MM.1S (cell line): ENCODE results near the gene SDK1.

Source experiments
- EZH2phosphoT487 ChIP-seq: fragments of 300-600 bp; sonication (generic); IDR thresholded peaks from 2 replicates; pipeline ENCODE4 v1.6.1; 2018; ENCODE audit warnings: antibody characterized with exemption, low read length
- TF ChIP-seq, protein P1 (sequence below): fragments of 300-600 bp; sonication (generic); IDR thresholded peaks from 2 replicates; pipeline ENCODE4 v1.5.1; 2016; ENCODE audit warnings: antibody characterized with exemption, low read length, mixed read lengths

- TF ChIP-seq, protein P1, sequence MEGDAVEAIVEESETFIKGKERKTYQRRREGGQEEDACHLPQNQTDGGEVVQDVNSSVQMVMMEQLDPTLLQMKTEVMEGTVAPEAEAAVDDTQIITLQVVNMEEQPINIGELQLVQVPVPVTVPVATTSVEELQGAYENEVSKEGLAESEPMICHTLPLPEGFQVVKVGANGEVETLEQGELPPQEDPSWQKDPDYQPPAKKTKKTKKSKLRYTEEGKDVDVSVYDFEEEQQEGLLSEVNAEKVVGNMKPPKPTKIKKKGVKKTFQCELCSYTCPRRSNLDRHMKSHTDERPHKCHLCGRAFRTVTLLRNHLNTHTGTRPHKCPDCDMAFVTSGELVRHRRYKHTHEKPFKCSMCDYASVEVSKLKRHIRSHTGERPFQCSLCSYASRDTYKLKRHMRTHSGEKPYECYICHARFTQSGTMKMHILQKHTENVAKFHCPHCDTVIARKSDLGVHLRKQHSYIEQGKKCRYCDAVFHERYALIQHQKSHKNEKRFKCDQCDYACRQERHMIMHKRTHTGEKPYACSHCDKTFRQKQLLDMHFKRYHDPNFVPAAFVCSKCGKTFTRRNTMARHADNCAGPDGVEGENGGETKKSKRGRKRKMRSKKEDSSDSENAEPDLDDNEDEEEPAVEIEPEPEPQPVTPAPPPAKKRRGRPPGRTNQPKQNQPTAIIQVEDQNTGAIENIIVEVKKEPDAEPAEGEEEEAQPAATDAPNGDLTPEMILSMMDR, result no peak
- no peak for TF ChIP-seq EZH2phosphoT487
Measured at GRCh38 chr7:4077980-4078379, 776.9 kb downstream of the SDK1 start.
